Esophagus (tissue), 2 donors: Measurements from ENCODE around the gene GYG1. TPM values are rescaled to one million over a fixed set of nuclear protein-coding genes. Genes with fewer than 3 reads are reported as not detected.

Experiments
- H3K27ac ChIP-seq, 2 donors: one replicate each; pipeline ENCODE4 v1.5.1; 2013; ENCODE audit warnings: low read depth in 2 of 2, mild to moderate bottlenecking in 2 of 2, inconsistent platforms in 1 of 2, low read length in 1 of 2, moderate library complexity in 1 of 2
- H3K27me3 ChIP-seq, 2 donors: one replicate each; pipeline ENCODE4 v1.6.1; 2013; ENCODE audit warnings: low read length in 2 of 2, control low read depth in 1 of 2, mild to moderate bottlenecking in 1 of 2; ENCODE audit not compliant: insufficient read depth in 2 of 2, control insufficient read depth in 1 of 2
- H3K36me3 ChIP-seq, 2 donors: one replicate each; pipeline ENCODE4 v1.6.1; 2013; ENCODE audit warnings: low read length in 1 of 2; ENCODE audit not compliant: control insufficient read depth in 2 of 2, insufficient read depth in 2 of 2
- H3K4me1 ChIP-seq, 2 donors: one replicate each; pipeline ENCODE4 v1.6.1; 2013; ENCODE audit warnings: low read length in 1 of 2; ENCODE audit not compliant: control insufficient read depth in 2 of 2, insufficient read depth in 2 of 2
- H3K4me3 ChIP-seq, 2 donors: one replicate each; pipeline ENCODE4 v1.5.1; 2013; ENCODE audit warnings: low read length in 2 of 2, mild to moderate bottlenecking in 2 of 2, low read depth in 1 of 2, moderate library complexity in 1 of 2
- H3K9me3 ChIP-seq, 2 donors: one replicate each; pipeline ENCODE4 v1.6.1; 2013; ENCODE audit warnings: mild to moderate bottlenecking in 2 of 2, low read depth in 1 of 2, low read length in 1 of 2, moderate library complexity in 1 of 2; ENCODE audit not compliant: control insufficient read depth in 2 of 2, insufficient read depth in 1 of 2
- WGBS, 2 donors: extraction: QIAGEN DNeasy Blood & Tissue Kit; methylation state at CpG; one replicate each; pipeline ENCODE4 v1.1.7; 2013; 5-methylcytosine and 5-hydroxymethylcytosine counted together
- polyA plus RNA-seq, 2 donors: library from polyadenylated mRNA; stranded (reverse); fragments of 200-250 nt; gene quantifications; one replicate each; pipeline ENCODE4 v1.2.3, GENCODE V29; 2013
- donor health status: healthy with polysubstance abuse.
- donor health status: Bipolar disorder and iron deficiency.

GYG1 gene
- 10 to 100 TPM; 10.9 to 37.8 TPM for polyA plus RNA-seq

GRCh38 chr3:148991219-148992026, at the start of gene GYG1:
TSS of gene GYG1 (plus strand) at chr3:148991540. CDS start at chr3:148991641, 101 bp downstream.
- Histone ChIP-seq H3K4me3 (peak within 1 kb of the TSS; percentile 91 to 92), H3K27ac (peak within 1 kb of the TSS; percentile 89 to 96), H3K9me3 (no peaks in the 10 kb centered on the region), H3K27me3 (no peaks in the 10 kb centered on the region), H3K36me3 (peaks cover 0 to 2% of the 10 kb centered on the region in 2 donors), H3K4me1 (no peaks in the 10 kb centered on the region)
- WGBS, 2 donors, result 0% methylated on average over 74 to 91 of the region's 91 CpGs

GRCh38 chr3:148943506-148944205, 47.7 kb upstream of the GYG1 start:
- Histone ChIP-seq H3K4me1 (no peaks in the 10 kb centered on the region), H3K9me3 (no peaks in the 10 kb centered on the region), H3K27me3 (no peaks in the 10 kb centered on the region), H3K36me3 (no peaks in the 10 kb centered on the region), H3K27ac (no peak overlapping the region), H3K4me3 (no peak overlapping the region)
- 23 to 31% methylated on average over 2 of the region's 2 CpGs for WGBS, 2 donors

GRCh38 chr3:148945116-148945515, 46.2 kb upstream of the GYG1 start:
- H3K36me3 ChIP-seq, result no peaks in the 10 kb centered on the region
- H3K4me3 ChIP-seq, result no peak overlapping the region
- H3K4me1 ChIP-seq, result no peaks in the 10 kb centered on the region
- H3K27ac ChIP-seq, result no peak overlapping the region
- H3K27me3 ChIP-seq, result no peaks in the 10 kb centered on the region
- H3K9me3 ChIP-seq, result no peaks in the 10 kb centered on the region
- WGBS, 2 donors, result 87 to 89% methylated on average over 2 of the region's 2 CpGs

GRCh38 chr3:148948913-148949657, 42.3 kb upstream of the GYG1 start:
- Histone ChIP-seq H3K4me3 (no peak overlapping the region), H3K27me3 (no peaks in the 10 kb centered on the region), H3K36me3 (no peaks in the 10 kb centered on the region), H3K27ac (no peak overlapping the region), H3K4me1 (no peaks in the 10 kb centered on the region), H3K9me3 (no peaks in the 10 kb centered on the region)
- WGBS, 2 donors, result 81% methylated on average over 8 of the region's 8 CpGs

GRCh38 chr3:148950806-148951205, 40.5 kb upstream of the GYG1 start:
- Histone ChIP-seq H3K4me3 (no peak overlapping the region), H3K4me1 (no peaks in the 10 kb centered on the region), H3K9me3 (no peaks in the 10 kb centered on the region), H3K36me3 (no peaks in the 10 kb centered on the region), H3K27me3 (no peaks in the 10 kb centered on the region), H3K27ac (peak overlapping the region in 1 of 2 donors; percentile 32)
- WGBS, 2 donors, result 64 to 68% methylated on average over 1 of the region's 1 CpG

GRCh38 chr3:148951599-148952361, 39.6 kb upstream of the GYG1 start:
- H3K9me3 ChIP-seq, result no peaks in the 10 kb centered on the region
- H3K4me3 ChIP-seq, result no peak overlapping the region
- 59 to 61% methylated on average over 4 of the region's 4 CpGs for WGBS, 2 donors
- no peaks in the 10 kb centered on the region for H3K36me3 ChIP-seq
- H3K27me3 ChIP-seq, result no peaks in the 10 kb centered on the region
- H3K4me1 ChIP-seq, result no peaks in the 10 kb centered on the region
- no peak overlapping the region for H3K27ac ChIP-seq

- no peaks in the 10 kb centered on the region for H3K27me3 ChIP-seq
- no peaks in the 10 kb centered on the region for H3K9me3 ChIP-seq
- H3K4me1 ChIP-seq, result no peaks in the 10 kb centered on the region
- no peaks in the 10 kb centered on the region for H3K36me3 ChIP-seq
- H3K4me3 ChIP-seq, result no peak overlapping the region
- H3K27ac ChIP-seq, result no peak overlapping the region
Measured at GRCh38 chr3:148953094-148953493, 38.2 kb upstream of the GYG1 start.

GRCh38 chr3:148954981-148955380, 36.4 kb upstream of the GYG1 start:
- 56 to 65% methylated on average over 4 of the region's 4 CpGs for WGBS, 2 donors
- H3K36me3 ChIP-seq, result no peaks in the 10 kb centered on the region
- H3K4me1 ChIP-seq, result no peaks in the 10 kb centered on the region
- no peaks in the 10 kb centered on the region for H3K9me3 ChIP-seq
- H3K27me3 ChIP-seq, result no peaks in the 10 kb centered on the region
- peak overlapping the region in 1 of 2 donors; percentile 23 for H3K27ac ChIP-seq
- H3K4me3 ChIP-seq, result no peak overlapping the region
